ENCODE results near the gene ZC3H10. TPM values are rescaled to one million over a fixed set of nuclear protein-coding genes. Genes with fewer than 3 reads are reported as not detected.

Gene ZC3H10
- total and polyA plus RNA-seq, 2 of the 13 experiments (the other 11 are each of a cell fraction or from before 2014, with no cell fraction given): 0.70 to 2.3 TPM

- TF ChIP-seq KIAA2018 (CRISPR knock-in tag; IDR thresholded peaks at IDR 0.05; ENCODE audit: borderline replicate concordance): no peak
- TF ChIP-seq ZNF280B (CRISPR knock-in tag; IDR thresholded peaks at IDR 0.05; ENCODE audit: borderline replicate concordance): no peak
- peak; percentile 17; the same call in 1 of the 2 replicates for TF ChIP-seq KAT8 (CRISPR knock-in tag; IDR thresholded peaks at IDR 0.05)
- no peak for TF ChIP-seq ZNF570 (CRISPR knock-in tag; IDR thresholded peaks at IDR 0.05; ENCODE audit: borderline replicate concordance)
- TF ChIP-seq FOXA3 (CRISPR knock-in tag; IDR thresholded peaks at IDR 0.05): 0 out of 2 replicates have a peak, but pooled peaks have one; percentile 27
- peak; percentile 56 for TF ChIP-seq RXRB (CRISPR knock-in tag; IDR thresholded peaks at IDR 0.05; ENCODE audit: borderline replicate concordance)
- TF ChIP-seq RARA (CRISPR knock-in tag; IDR thresholded peaks at IDR 0.05): peak; percentile 58
- TF ChIP-seq NR2F1 (CRISPR knock-in tag; IDR thresholded peaks at IDR 0.05): no peak
- TF ChIP-seq ZFP90 (CRISPR knock-in tag; IDR thresholded peaks at IDR 0.05; ENCODE audit: borderline replicate concordance): 0 out of 2 replicates have a peak, but pooled peaks have one; percentile 18
- no peak for TF ChIP-seq CENPT (CRISPR knock-in tag; IDR thresholded peaks at IDR 0.05; ENCODE audit: low read depth)
- no peak for TF ChIP-seq ZNF446 (CRISPR knock-in tag; IDR thresholded peaks at IDR 0.05)
- peak; percentile 35; the same call in 1 of the 2 replicates for TF ChIP-seq ZNF616 (CRISPR knock-in tag; IDR thresholded peaks at IDR 0.05; ENCODE audit: low read depth)
- TF ChIP-seq ZNF619 (CRISPR knock-in tag; IDR thresholded peaks at IDR 0.05): 0 out of 2 replicates have a peak, but pooled peaks have one; percentile 26
- peak; percentile 87 for TF ChIP-seq FOSL1 (CRISPR knock-in tag; IDR thresholded peaks at IDR 0.05; ENCODE audit: borderline replicate concordance)
- TF ChIP-seq ARNT (IDR thresholded peaks at IDR 0.05): no peak
- peak; percentile 51 for TF ChIP-seq ZNF354B (CRISPR knock-in tag; IDR thresholded peaks at IDR 0.05)
- peak; percentile 51; the same call in 1 of the 2 replicates for TF ChIP-seq ZFP36L1 (CRISPR knock-in tag; IDR thresholded peaks at IDR 0.05)
- no peak for TF ChIP-seq HMG20A (CRISPR knock-in tag; IDR thresholded peaks at IDR 0.05; ENCODE audit: borderline replicate concordance)
- no peak; the same call in 1 of the 2 replicates for TF ChIP-seq PHF21A (CRISPR knock-in tag; IDR thresholded peaks at IDR 0.05)
- no peak for TF ChIP-seq CHD4 (IDR thresholded peaks at IDR 0.05; ENCODE audit: borderline replicate concordance, low read length)
- TF ChIP-seq U2AF1 (optimal IDR thresholded peaks at IDR 0.05; ENCODE audit: low read depth, low read length): peak; percentile 14
Measured at GRCh38 chr12:56079723-56080555, 38.1 kb upstream of the ZC3H10 start, which contains the start of gene ERBB3 (continued).

Measured in HepG2 (cell line).